Tongue (tissue), 2 donors: ENCODE results near the gene FGD6. TPM values are rescaled to one million over a fixed set of nuclear protein-coding genes. Genes with fewer than 3 reads are reported as not detected.
A peak's percentile ranks its signal among the peaks of the same experiment; 100 is the strongest.
"Not testable (repeated sequence)": the region's sequence is repeated elsewhere in the genome, so short reads cannot be mapped to it uniquely, and the experiment has no call there.

Source experiments
- DNase-seq: peaks from one replicate; pipeline ENCODE4 v3.0.0-alpha.2; 2015
- total RNA-seq: library from RNA; depleted of rRNA; stranded (reverse); fragments of >200 nt; gene quantifications from one replicate; pipeline ENCODE4 v1.2.3, GENCODE V29; 2014

FGD6 gene
- total RNA-seq, 1 donor from 2014 or later: 21.4 TPM

DNA sequence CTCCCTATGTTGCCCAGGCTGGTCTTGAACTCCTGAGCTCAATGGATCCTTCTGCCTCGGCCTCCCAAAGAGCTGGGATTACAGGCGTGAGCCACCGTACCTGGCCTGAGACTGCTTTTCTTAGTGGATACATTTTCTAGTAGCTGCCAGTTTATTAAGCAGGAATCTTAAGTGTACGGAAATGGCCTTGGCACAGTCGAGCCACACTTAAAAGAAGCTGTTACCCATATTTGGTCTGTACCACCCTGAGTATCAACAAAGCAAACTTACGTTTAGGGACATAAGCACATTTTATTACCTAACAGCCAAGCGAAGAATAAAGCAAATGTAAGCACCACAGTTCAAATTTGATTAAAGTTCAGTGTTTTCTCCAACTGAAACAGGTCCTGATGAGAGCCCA, 93.2 kb downstream of the FGD6 start:
- DNase-seq: no peak

DNA sequence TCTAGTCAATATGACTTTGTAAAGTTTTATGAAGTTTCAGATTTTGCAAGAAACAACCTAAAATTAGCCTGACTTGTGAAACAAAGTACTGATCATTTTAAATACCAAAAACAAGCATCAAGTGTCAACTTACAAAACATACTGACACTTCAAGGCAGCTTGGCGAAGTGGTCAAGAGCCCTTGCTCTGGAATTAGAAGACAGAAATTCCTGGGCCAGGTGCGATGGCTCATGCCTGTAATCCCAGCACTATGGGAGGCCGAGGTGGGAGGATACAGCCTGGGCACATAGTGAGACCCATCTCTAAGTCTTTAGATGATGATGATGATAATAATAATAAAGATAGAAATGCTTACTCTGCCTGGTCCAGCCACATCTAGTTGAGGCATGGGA, 98.5 kb downstream of the FGD6 start:
- DNase-seq: no peak

DNA sequence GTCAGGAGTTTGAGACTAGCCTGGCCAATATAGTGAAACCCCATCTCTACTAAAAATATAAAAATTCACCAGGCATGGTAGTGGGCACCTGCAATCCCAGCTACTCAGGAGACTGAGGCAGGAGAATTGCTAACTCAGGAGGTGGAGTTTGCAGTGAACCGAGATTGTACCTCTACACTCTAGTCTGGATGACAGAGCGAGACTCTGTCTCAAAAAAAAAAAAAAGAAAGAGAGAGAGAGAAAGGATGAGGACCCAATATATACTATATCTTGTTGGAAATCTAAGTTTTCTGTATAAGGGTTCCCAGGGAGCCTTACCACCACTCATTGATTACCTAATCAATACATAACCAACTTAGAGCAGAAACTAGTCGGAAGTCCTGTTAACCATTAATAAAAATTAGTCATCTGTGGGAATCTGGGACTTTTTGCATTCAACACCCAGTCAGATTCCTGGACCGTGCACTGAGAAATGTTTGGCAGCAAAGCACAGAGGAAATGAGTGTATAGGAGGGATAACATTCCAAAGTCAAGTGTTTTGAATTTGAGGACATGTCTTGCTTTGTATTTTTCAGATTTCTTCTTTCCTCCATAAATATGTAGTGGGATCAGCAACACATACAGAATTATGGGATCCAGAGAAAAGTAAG, 99.0 kb downstream of the FGD6 start:
- peak; percentile 43 for DNase-seq

DNA sequence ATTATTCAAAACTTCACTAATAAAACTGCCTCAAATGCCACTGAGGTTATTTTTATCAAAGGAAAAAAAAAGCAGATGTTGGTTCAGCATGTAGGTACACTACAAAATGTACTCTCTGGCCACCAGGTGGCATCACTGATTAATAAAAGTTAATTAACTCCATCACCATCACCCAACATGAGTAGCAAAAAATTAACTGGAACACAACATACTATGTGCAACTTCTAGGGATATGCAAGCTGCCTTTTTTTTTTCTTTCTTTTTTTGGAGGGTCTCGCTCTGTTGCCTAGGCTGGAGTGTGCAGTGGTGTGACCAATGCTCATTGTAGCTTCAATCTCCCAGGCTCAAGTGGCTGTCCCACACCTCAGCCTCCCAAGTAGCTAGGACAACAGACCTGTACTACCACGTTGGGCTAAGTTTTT, 100.1 kb downstream of the FGD6 start:
- peak; percentile 92 for DNase-seq

DNA sequence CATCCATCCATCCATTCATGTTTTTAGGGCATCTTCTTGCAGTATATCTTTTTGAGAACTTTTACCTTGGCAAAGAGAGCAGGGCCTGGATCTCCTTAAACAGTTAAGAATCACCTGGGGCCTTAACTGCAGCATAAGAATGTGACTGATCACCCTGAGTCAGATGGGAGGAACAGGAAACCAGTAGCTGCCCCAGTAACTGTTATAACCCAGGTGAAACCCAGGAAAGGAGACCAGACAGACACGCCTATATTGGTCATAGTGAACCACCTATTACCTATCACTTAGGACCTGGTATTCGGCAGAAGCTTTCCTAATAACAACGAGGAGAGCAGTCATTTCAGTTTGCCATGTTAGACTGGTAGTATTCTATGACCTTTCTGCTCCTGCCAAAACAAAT, 100.5 kb downstream of the FGD6 start:
- no peak for DNase-seq

DNA sequence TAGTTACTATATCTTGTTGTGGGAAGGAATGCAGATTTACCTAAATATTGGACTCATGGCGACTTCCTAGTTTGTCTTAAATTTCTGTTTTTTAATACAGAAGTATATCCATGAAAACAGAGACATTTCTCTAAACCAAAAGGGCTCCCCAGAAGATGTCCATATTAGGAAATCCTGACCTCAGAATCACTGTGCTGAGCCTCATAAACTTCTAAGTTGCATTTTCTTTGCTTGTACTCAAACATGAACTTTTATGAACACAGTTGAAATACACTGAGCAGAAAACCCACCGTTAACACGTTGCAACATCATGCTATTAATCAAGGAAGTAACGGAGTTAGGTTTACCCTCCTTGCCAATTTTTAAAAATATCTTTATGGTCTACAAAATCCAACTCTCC, 100.9 kb downstream of the FGD6 start:
- no peak for DNase-seq

DNA sequence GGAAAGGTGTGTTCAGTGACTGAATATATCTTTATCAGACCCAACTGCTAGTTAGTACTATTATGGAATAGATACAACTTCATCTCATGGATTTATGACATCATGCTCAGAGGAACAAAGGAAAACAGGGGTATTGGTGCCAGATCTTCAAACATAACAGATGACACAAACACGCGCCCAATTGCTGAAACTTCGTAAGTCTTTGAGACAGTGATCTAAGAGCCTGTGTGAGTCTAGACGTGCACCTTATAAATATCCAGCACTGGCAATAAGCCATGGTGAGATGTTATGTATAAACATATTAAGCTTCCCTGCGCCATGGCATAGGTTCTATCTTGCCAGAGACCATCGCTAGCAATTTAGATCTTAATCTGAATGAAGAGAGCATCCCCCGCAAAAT, 101.6 kb downstream of the FGD6 start:
- DNase-seq: no peak

DNA sequence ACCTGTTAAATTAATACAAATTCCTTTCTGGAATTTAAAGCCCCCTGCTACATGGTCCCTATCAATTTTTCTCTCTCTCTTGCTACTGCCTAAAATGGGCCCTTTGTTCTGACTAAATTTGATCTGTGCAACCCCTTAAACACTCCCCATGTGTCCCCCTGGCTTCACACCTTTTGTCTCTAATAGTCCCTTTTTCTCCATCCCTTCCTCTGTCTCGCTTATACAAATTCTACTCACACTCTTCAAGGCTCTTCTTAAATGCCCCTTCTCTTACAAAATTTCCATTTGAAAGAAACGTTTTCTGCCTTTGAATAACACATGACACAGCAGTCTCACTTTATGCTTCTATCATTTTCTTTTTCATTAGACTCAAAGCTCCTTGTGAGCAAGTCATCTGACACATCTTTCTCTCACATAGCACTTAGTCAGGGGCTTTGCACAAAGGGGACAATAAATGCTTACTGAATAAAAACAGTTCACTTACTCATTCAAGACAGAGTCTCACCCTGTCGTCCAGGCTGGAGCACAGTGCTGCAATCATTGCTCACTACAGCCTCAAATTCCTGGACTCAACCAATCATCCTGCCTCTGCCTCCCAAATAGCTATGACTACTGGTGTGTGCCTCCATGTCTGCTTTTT, 102.4 kb downstream of the FGD6 start:
- DNase-seq: no peak

DNA sequence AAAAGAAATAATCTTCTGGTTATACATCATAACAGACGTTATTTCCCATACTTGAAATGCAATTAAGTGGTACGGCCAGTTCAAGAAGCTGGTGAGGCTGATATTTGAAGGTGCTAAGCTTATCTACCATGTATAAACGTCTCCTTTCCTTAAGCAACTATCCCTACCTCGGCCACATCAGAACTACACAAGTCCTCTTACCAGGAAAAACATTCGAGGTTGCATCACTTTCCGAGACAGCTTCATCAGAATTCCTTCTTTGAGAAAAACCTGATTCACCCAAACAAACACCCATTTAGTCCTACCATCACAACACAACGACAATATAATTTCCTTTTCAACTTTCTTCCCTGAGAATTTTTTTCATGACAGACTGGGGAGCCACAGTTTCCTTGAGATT, 109.9 kb downstream of the FGD6 start:
- DNase-seq: no peak

DNA sequence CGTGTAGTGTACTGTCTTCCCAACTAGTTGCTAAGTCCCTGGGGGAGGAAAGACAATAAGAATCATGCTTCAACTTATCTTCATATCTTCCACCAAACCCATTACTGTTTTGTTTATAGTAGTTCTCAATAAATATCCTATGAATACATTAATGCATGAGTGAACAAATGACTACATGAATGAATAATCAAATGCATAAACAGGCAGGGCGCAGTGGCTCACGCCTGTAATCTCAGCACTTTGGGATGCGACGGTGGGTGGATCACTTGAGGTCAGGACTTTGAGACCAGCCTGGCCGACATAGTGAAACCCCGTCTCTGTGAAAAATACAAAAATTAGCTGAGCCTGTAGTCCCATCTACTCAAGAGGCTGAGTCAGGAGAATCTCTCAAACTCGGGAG, 111.7 kb downstream of the FGD6 start:
- DNase-seq: no peak

DNA sequence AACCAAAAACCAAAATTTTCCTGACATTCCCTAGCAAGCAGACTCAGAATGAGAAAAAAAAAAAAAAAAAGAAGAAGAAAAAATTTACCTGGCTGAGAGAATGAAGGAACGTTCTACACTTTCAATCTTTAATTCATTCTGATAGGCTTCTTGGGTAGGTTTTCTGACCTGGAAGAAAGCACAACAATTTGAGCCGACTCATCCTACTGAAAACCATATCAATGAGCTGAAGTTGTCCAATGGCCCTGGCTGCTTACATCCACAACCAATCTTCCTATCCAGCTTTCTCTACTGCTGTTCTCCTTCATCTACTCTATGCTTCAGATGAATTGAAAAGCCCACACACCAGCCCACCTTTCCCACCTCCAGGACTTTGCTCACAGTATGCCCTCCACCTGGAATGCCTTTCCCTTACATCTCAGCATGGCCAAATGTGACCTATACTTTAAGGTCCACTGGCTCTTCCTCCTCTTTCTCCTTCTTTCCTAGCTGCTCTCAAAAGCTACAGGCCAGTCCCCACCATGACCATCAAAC, 112.3 kb downstream of the FGD6 start:
- DNase-seq: no peak

DNA sequence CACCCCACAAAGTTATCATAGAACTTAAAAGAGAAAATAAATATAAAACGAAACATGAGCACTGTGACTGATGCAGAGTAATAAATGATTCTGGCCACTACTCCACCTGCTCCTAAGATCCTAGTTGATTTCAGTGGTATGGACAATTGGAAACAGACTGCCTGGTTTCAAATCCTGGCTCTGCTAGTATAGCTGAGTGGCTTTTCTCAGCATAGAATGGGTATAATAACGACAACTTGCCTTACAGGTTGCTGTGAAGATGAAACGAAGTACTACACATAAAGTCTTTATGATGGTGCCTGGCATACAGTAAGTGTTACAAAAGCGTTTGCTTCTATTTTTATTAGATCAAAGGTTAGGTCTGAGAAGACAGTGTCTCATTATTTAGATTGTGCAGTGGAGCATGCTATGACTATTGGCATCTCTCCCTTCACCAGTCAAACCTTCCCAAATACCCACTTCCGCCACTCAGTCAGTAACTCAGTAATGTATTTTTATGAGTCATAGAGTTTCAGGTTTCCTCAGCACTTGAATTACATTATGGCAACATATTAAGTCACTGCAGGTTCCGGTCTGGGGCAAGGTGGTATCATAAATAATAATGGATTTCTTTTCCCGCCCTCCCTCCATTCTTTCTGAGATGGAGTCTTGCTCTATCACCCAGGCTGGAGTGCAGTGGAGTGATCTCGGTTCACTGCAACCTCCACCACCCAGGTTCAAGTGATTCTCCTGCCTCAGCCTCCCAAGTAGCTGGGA, 114.2 kb downstream of the FGD6 start:
- peak; percentile 16 for DNase-seq

DNA sequence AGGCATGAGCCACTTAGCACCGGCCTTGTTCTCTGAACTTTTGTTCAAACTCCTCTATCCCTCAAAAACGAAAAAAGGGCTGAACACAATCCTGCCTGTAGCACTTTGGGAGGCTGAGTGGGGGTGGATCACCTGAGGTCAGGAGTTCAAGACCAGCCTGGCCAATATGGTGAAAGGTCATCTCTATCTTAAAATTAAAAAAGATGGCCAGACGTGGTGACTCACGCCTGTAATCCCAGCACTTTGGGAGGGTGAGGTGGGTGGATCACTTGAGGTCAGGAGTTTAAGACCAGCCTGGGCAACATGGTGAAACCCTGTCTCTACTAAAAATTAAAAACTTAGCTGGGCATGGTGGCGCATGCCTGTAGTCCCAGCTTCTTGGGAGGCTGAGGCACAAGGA, 115.3 kb downstream of the FGD6 start:
- DNase-seq: not testable (repeated sequence)

DNA sequence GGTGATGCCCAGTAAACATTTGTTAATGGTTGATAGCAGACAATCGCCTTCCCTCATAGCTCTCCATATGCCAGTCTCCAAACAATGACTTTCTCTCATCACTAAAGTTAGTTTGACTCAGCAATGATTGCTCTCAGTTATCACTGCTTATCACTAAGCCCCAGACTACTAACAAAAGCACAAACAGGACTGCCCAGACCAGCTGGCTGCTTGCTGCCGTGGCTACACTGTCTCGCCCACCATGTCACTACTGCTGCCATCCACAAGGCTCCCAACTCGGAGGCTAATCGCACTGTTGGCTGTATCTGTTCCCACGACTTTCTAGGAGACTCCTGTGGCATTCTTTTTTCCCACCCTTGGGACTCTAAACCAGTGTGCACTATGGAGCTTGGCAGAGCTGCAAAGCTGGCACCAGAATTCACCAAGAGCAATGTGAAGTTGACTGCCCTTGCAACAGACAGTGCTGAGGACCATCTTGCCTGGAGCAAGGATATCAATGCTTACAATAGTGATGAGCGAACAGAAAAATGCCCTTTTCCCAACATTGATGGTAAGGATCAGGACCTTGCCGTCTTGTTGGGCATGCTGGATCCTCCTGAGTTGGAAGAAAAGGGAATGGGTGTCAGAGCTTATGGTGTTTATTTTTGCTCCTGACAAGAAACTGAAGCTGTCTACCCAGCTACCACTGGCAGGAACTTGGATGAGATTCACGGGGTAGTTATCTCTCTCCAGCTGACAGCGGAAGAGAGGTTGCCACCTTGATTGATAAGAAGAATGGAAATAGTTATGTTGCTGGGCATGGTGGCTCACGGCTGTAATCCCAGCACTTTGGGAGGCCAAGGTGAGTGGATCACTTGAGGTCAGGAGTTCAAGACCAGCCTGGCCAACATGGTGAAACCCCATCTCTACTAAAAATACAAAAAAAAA, 116.7 kb downstream of the FGD6 start:
- no peak for DNase-seq

DNA sequence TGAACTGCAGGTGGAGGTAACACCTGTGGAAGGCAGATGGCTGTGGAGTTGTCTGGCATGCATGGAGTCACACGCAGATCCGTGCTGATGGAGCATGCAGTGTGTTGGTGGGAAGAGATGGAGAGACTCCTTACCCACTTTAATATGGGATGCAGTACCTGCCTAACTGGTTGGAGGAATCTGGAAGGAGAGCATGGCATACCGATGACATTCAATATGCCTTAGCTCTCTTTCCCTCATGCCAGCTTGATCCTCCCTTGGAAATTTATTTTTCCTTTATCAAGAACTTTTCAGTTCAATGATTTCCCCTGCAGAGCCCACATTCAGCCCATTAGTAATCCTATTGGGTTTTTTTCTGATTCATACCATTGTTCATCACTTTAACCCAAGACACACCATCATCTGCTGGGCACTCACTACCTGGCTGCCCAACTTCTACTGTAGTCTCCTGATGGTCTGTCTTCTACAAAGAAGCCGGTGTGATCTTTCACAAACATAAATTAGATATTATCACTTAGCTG, 117.9 kb downstream of the FGD6 start:
- no peak for DNase-seq

DNA sequence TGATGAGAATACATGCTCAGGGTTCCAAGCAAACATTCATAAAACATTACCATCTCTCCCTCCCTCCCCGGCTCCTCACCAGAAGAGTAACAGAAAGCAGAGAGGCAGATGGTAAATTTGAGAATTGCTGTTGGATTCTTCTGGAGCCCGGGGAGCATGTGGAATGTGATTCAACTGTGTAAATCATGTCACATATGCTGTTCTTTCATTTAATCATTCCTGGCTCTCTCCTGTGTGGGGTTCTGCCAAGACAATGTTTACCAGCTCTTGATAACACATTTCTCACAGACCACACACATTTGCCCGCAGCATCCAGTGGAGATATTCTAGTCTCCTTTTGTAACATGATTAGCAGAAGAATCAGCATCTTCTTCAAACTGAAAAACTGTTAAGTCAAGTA, 120.4 kb downstream of the FGD6 start:
- peak; percentile 53 for DNase-seq

DNA sequence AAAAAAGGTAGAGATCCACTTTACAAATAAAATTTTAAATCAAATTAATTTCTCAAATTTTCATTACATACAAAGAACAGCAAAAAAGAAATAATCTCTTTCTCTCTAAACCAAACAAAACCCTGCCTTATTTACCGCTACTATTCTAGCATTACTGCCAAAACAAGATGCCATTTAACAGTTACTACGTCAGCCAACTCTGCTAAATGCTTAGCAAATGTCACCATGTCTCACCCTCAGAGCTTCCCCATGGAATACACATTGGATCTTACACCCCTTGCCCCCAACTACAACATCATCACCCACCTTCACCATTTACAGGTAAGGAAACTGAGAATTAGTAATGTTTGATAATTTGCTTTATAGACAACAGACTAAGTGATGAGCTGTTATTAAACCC, 120.9 kb downstream of the FGD6 start:
- DNase-seq: no peak

DNA sequence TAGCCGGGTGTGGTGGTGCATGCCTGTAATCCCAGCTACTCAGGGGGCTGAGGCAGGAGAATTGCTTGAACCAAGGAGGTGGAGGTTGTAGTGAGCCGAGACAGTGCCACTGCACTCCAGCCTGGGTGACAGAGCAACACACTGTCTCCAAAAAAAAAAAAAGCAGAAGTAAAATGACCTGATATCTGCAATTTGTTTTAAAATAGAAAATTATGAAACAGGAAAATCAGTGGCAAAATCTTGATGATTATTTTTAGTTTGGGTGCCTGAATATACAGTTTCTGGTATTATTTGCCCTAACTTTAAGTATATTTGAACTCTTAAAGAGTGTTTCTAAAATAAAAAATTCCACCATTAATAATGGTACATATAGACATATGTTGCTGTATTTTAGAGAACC, 121.4 kb downstream of the FGD6 start:
- not testable (repeated sequence) for DNase-seq

DNA sequence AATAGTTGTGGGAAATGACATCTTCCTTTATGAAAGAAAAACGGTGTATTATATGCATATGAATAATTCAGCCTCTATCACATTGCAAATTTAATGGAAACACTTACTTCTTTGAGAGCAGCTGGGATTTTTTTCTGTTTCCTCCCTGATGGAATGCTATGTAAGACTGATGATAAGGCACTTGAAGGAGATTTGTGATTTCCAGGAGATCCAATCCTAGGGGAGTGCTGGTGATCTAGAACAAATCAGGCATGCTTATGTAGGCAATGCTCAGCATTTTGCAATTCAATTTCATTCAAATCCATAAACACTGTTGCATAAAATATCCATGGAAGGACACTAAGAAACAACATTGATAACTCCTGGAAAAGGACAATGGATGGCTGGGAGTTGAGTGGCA, 127.8 kb downstream of the FGD6 start:
- DNase-seq: no peak

DNA sequence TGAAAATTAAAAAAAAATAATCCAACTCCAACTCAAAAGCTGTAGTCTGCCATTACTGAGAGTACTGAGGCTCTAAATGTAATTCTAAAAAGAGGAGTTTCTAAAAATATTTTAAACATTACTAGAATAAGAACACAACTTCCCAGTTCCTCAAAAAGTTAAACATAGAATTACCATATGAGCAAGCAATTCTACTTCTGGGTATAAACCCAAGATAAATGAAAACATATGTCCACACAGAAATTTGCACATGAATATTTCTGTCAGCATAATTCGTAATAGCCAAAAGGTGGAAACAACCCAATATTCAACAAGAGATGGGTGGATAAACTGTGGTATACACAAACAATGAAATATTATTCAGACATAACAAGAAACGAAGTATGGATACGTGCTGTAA, 128.9 kb downstream of the FGD6 start:
- no peak for DNase-seq

DNA sequence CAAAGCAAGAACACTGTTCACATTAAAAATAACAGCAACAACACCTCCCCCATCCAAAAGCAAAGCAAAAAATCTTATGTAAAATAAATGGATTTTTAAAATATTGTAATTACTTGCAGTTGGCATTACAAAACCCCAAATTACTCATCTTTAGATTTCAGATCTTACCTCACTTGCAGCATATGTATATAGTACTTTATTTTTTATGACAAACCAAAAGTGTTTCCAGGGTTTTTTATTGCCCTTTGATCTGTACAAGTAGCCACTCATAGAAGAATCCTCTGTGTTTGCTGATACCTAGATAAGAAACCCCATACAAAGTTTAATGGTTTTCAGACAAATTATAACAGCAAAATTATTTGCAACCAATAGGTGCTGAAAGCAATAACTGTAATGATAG, 131.7 kb downstream of the FGD6 start:
- no peak for DNase-seq

DNA sequence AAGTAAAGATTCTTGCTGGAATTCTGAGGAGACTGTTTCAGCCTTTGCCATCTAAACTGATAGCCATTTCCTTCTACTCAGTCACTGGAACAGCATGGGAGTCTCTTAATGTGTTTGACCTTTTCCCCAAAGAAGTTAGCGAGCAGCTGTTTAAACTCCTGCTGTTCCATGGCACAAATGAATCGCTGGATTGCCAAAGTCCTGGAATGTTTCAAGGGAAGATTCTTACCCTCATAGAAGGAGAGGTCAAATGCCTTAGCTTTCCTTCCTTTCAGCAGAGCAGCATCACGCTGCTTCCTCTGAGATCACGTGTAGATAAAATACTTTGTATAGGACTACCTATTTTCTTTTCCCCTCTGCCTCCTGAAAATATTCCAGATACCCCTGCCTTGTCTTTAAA, 133.3 kb downstream of the FGD6 start:
- peak; percentile 66 for DNase-seq
